ENCODE results near the gene COL4A1. TPM values are rescaled to one million over a fixed set of nuclear protein-coding genes. Genes with fewer than 3 reads are reported as not detected.

COL4A1 gene
- 28.2 and 30.3 TPM in 2 replicates for polyA plus RNA-seq (2012; rRNA removed)
- 28.1 and 32.5 TPM in 2 replicates for polyA plus RNA-seq (2012; cell fraction: cytosol; rRNA removed)
- polyA plus RNA-seq (2012; cell fraction: nucleus; rRNA removed), result 48.2 and 61.1 TPM in 2 replicates

- Histone ChIP-seq H3K79me2 (ENCODE audit: insufficient read depth) (peaks cover 100% of the 10 kb centered on the region), H3K4me3 (ENCODE audit: low read depth in 2 of 2, low read length in 1 of 2) (peak within 1 kb of the TSS; percentile 80 to 95), H3K27me3 (ENCODE audit: insufficient read depth) (no peaks in the 10 kb centered on the region), H3K9ac (peak within 1 kb of the TSS; percentile 88), H2AFZ (ENCODE audit: low read depth) (peak within 1 kb of the TSS; percentile 67), H4K20me1 (ENCODE audit: insufficient read depth) (peaks cover 6% of the 10 kb centered on the region; the same call in 1 of the 2 replicates), H3K4me1 (ENCODE audit: control insufficient read depth in 1 of 2, insufficient read depth in 2 of 2, low read depth in 1 of 2, low read length in 1 of 2) (peaks cover 33 to 37% of the 10 kb centered on the region in 2 experiments), H3F3A (replicated peaks; ENCODE audit: insufficient read depth) (peaks cover 5% of the 10 kb centered on the region), H3K27ac (ENCODE audit: low read depth in 2 of 2, low read length in 1 of 2) (peak within 1 kb of the TSS; percentile 66 to 79), H3K9me3 (no peaks in the 10 kb centered on the region), H3K36me3 (replicated peaks in 1 of 2; ENCODE audit: control insufficient read depth in 1 of 2, insufficient read depth in 2 of 2, low read length in 1 of 2) (peaks cover 2 to 16% of the 10 kb centered on the region in 2 experiments), H3K4me2 (peak within 1 kb of the TSS; percentile 98), H3K9me2 (no peaks in the 10 kb centered on the region)
- POLR2A ChIA-PET, result interaction anchor here (0.8 to 2.4 kb wide), 9 partner anchors 34 to 126 kb away, joined by 3 to 10 read pairs (median 3); no protein-coding TSS in a partner anchor
- peak; percentile 84 for DNase-seq
- WGBS (ENCODE audit: low lambda C conversion rate), result 0% methylated on average over 2 of the region's 96 CpGs
- CTCF ChIA-PET, result interaction anchor here (0.6 to 4.1 kb wide), 8 partner anchors 40 to 149 kb away, joined by 3 to 15 read pairs (median 4); no protein-coding TSS in a partner anchor
- TF ChIP-seq REST (IDR thresholded peaks at IDR 0.05; ENCODE audit: low read depth, low read length), result no peak
- TF ChIP-seq FOXM1 (IDR thresholded peaks at IDR 0.05; ENCODE audit: low read depth), result 0 out of 2 replicates have a peak, but pooled peaks have one; percentile 23
- TF ChIP-seq NRF1 (IDR thresholded peaks at IDR 0.05; ENCODE audit: low read depth, low read length), result peak; percentile 51
- 0 out of 2 replicates have a peak, but pooled peaks have one; percentile 31 for TF ChIP-seq NFIC (IDR thresholded peaks at IDR 0.05; ENCODE audit: borderline replicate concordance)
- peak; percentile 47 for TF ChIP-seq MXI1 (IDR thresholded peaks at IDR 0.05; ENCODE audit: low read depth, low read length)
- 0 out of 2 replicates have a peak, but pooled peaks have one; percentile 8 for TF ChIP-seq PBX3 (IDR thresholded peaks at IDR 0.05)
- TF ChIP-seq USF2 (IDR thresholded peaks at IDR 0.05; ENCODE audit: borderline replicate concordance, low read depth, low read length), result no peak
- TF ChIP-seq CTCF (IDR thresholded peaks at IDR 0.05), result no peak
- peak; percentile 7; the same call in 1 of the 2 replicates for TF ChIP-seq TEAD4 (IDR thresholded peaks at IDR 0.05; ENCODE audit: borderline replicate concordance, insufficient read depth)
- peak; percentile 46 for TF ChIP-seq POLR2AphosphoS5 (IDR thresholded peaks at IDR 0.05; ENCODE audit: low read depth, low read length)
- TF ChIP-seq TAF1 (IDR thresholded peaks at IDR 0.05; ENCODE audit: borderline replicate concordance, low read depth, low read length), result 0 out of 2 replicates have a peak, but pooled peaks have one; percentile 41
- TF ChIP-seq SIN3A (IDR thresholded peaks at IDR 0.05; ENCODE audit: borderline replicate concordance, low read depth, low read length), result peak; percentile 59; the same call in 1 of the 2 replicates
These were observed at the start of gene COL4A1, which contains the start of gene COL4A2 for GRCh38 chr13:110306960-110307766. TSS of gene COL4A1 (minus strand) at chr13:110307157. CDS start at chr13:110307027, 130 bp downstream. TSS of gene COL4A2 (plus strand) at chr13:110307284. CDS start at chr13:110307904, 620 bp downstream.
